GM18909 (cell line): Measurements from ENCODE around the gene ANKH.
"Not testable (repeated sequence)": the region's sequence is repeated elsewhere in the genome, so short reads cannot be mapped to it uniquely, and the experiment has no call there.

Source experiments
- ATAC-seq: cut with Tn5 transposase; IDR thresholded peaks from one replicate; pipeline ENCODE4 v1.9.1; 2021; ENCODE audit warnings: mild to moderate bottlenecking; ENCODE audit not compliant: unreplicated experiment, poor library complexity

Gene ANKH

GRCh38 chr5:14831006-14831338, 40.6 kb downstream of the ANKH start:
- ATAC-seq = no peak

GRCh38 chr5:14830210-14831005, 41.2 kb downstream of the ANKH start:
- no peak for ATAC-seq

- no peak for ATAC-seq
Measured at GRCh38 chr5:14829396-14829795, 42.2 kb downstream of the ANKH start.

- ATAC-seq = no peak
Measured at GRCh38 chr5:14826714-14827113, 44.9 kb downstream of the ANKH start.

GRCh38 chr5:14825977-14826376, 45.6 kb downstream of the ANKH start:
- ATAC-seq = no peak

- ATAC-seq = no peak
Measured at GRCh38 chr5:14824499-14824898, 47.1 kb downstream of the ANKH start.

- no peak for ATAC-seq
Measured at GRCh38 chr5:14821100-14821845, 50.3 kb downstream of the ANKH start.

- ATAC-seq = no peak
Measured at GRCh38 chr5:14818931-14819790, 52.4 kb downstream of the ANKH start.

GRCh38 chr5:14817762-14818136, 53.8 kb downstream of the ANKH start:
- ATAC-seq = not testable (repeated sequence)

- no peak for ATAC-seq
Measured at GRCh38 chr5:14816999-14817761, 54.4 kb downstream of the ANKH start.

- ATAC-seq = no peak
Measured at GRCh38 chr5:14816374-14816998, 55.1 kb downstream of the ANKH start.

- ATAC-seq = no peak
Measured at GRCh38 chr5:14813747-14814146, 57.8 kb downstream of the ANKH start.

- ATAC-seq = no peak
Measured at GRCh38 chr5:14812166-14812565, 59.4 kb downstream of the ANKH start.

GRCh38 chr5:14810928-14811572, 60.5 kb downstream of the ANKH start:
- ATAC-seq = no peak

GRCh38 chr5:14810282-14810681, 61.3 kb downstream of the ANKH start:
- no peak for ATAC-seq

- ATAC-seq = peak; percentile 99
Measured at GRCh38 chr5:14809369-14810155, 62.0 kb downstream of the ANKH start.

GRCh38 chr5:14807471-14807870, 64.1 kb downstream of the ANKH start:
- no peak for ATAC-seq

GRCh38 chr5:14806456-14806855, 65.1 kb downstream of the ANKH start:
- no peak for ATAC-seq

GRCh38 chr5:14802541-14802940, 69.0 kb downstream of the ANKH start:
- no peak for ATAC-seq
